H9 (cell line): ENCODE results near the gene SPAG6. TPM values are rescaled to one million over a fixed set of nuclear protein-coding genes. Genes with fewer than 3 reads are reported as not detected.
A peak's percentile ranks its signal among the peaks of the same experiment; 100 is the strongest.

Source experiments
- DNase-seq: peaks from one replicate; pipeline ENCODE4 v3.0.0-alpha.2; 2017
- H2AFZ ChIP-seq: one replicate; pipeline ENCODE4 v1.6.1; 2013; ENCODE audit warnings: mild to moderate bottlenecking, low read length, control low read depth, moderate library complexity
- H2AK5ac ChIP-seq: 2 replicates; pipeline ENCODE4 v1.6.1; 2013; ENCODE audit warnings: low read length, control low read depth, mixed read lengths; ENCODE audit not compliant: insufficient read length
- H2BK120ac ChIP-seq: one replicate; pipeline ENCODE4 v1.6.1; 2013; ENCODE audit warnings: low read depth, mild to moderate bottlenecking, low read length, control low read depth, inconsistent platforms; ENCODE audit not compliant: poor library complexity, severe bottlenecking
- H2BK12ac ChIP-seq: 2 replicates; pipeline ENCODE4 v1.6.1; 2013; ENCODE audit warnings: low read length, control low read depth, mixed read lengths, low read depth; ENCODE audit not compliant: insufficient read length
- H2BK15ac ChIP-seq: 2 replicates; pipeline ENCODE4 v1.6.1; 2013; ENCODE audit warnings: low read depth, low read length, control low read depth
- H2BK20ac ChIP-seq: one replicate; pipeline ENCODE4 v1.6.1; 2013; ENCODE audit warnings: low read depth, mild to moderate bottlenecking, low read length, control low read depth, inconsistent platforms; ENCODE audit not compliant: poor library complexity, severe bottlenecking
- H2BK5ac ChIP-seq: 2 replicates; pipeline ENCODE4 v1.6.1; 2013; ENCODE audit warnings: low read length, control low read depth, mixed read lengths; ENCODE audit not compliant: insufficient read length
- H3K14ac ChIP-seq: 2 replicates; pipeline ENCODE4 v1.6.1; 2013; ENCODE audit warnings: low read length, control low read depth; ENCODE audit not compliant: insufficient read depth
- H3K18ac ChIP-seq: 2 replicates; pipeline ENCODE4 v1.6.1; 2013; ENCODE audit warnings: low read depth, mild to moderate bottlenecking, mixed read lengths, low read length, control low read depth; ENCODE audit not compliant: insufficient read length
- H3K23ac ChIP-seq: 2 replicates; pipeline ENCODE4 v1.6.1; 2013; ENCODE audit warnings: low read length, control low read depth, mixed read lengths, low read depth; ENCODE audit not compliant: insufficient read length
- H3K23me2 ChIP-seq: 2 replicates; pipeline ENCODE4 v1.6.1; 2013; ENCODE audit warnings: low read depth, mild to moderate bottlenecking, mixed read lengths, low read length, control low read depth; ENCODE audit not compliant: insufficient read length, poor library complexity, severe bottlenecking
- H3K27ac ChIP-seq: 2 replicates; pipeline ENCODE4 v1.5.1; 2013; ENCODE audit warnings: low read length, control low read depth, mixed read lengths, low read depth; ENCODE audit not compliant: insufficient read length
- H3K27me3 ChIP-seq: 2 replicates; pipeline ENCODE4 v1.6.1; 2013; ENCODE audit warnings: low read length, control low read depth, inconsistent platforms; ENCODE audit not compliant: insufficient read depth
- H3K4ac ChIP-seq: 2 replicates; pipeline ENCODE4 v1.6.1; 2013; ENCODE audit warnings: low read depth, mild to moderate bottlenecking, control low read depth, inconsistent platforms, low read length, moderate library complexity
- H3K4me1 ChIP-seq: 2 replicates; pipeline ENCODE4 v1.6.1; 2013; ENCODE audit warnings: low read length, control low read depth, inconsistent platforms; ENCODE audit not compliant: insufficient read depth
- H3K4me2 ChIP-seq: 2 replicates; pipeline ENCODE4 v1.6.1; 2013; ENCODE audit warnings: low read length, control low read depth, mixed read lengths; ENCODE audit not compliant: insufficient read length, insufficient read depth
- H3K56ac ChIP-seq: 2 replicates; pipeline ENCODE4 v1.6.1; 2013; ENCODE audit warnings: low read depth, mild to moderate bottlenecking, mixed read lengths, low read length, control low read depth; ENCODE audit not compliant: insufficient read length
- H3K79me1 ChIP-seq: 2 replicates; pipeline ENCODE4 v1.6.1; 2013; ENCODE audit warnings: low read depth, mild to moderate bottlenecking, moderate library complexity, low read length, control low read depth, inconsistent platforms; ENCODE audit not compliant: insufficient read depth, poor library complexity, severe bottlenecking
- H3K79me2 ChIP-seq: 2 replicates; pipeline ENCODE4 v1.6.1; 2013; ENCODE audit warnings: low read length, control low read depth, inconsistent platforms; ENCODE audit not compliant: insufficient read depth
- H3K9ac ChIP-seq: 2 replicates; pipeline ENCODE4 v1.6.1; 2013; ENCODE audit warnings: low read length, control low read depth, mixed read lengths; ENCODE audit not compliant: insufficient read length; ENCODE audit errors: extremely low read depth
- H3K9me3 ChIP-seq: one replicate; pipeline ENCODE4 v1.6.1; 2013; ENCODE audit warnings: low read depth, low read length, inconsistent platforms; ENCODE audit not compliant: control insufficient read depth
- H3T11ph ChIP-seq: one replicate; pipeline ENCODE4 v1.6.1; 2013; ENCODE audit warnings: mild to moderate bottlenecking, low read length, control low read depth, inconsistent platforms
- H4K20me1 ChIP-seq: one replicate; pipeline ENCODE4 v1.6.1; 2013; ENCODE audit not compliant: control insufficient read depth, insufficient read length, insufficient read depth
- H4K5ac ChIP-seq: 2 replicates; pipeline ENCODE4 v1.6.1; 2013; ENCODE audit warnings: low read depth, mild to moderate bottlenecking, mixed read lengths, low read length, control low read depth; ENCODE audit not compliant: insufficient read length
- H4K8ac ChIP-seq: replicated peaks from 2 replicates; pipeline ENCODE4 v1.6.1; 2013; ENCODE audit warnings: low read length, control low read depth, mixed read lengths, low read depth; ENCODE audit not compliant: insufficient read length
- H4K91ac ChIP-seq: 2 replicates; pipeline ENCODE4 v1.6.1; 2013; ENCODE audit warnings: low read depth, mild to moderate bottlenecking, moderate library complexity, mixed read lengths, low read length, control low read depth; ENCODE audit not compliant: insufficient read length
- H3K27ac Mint-ChIP-seq, 3 experiments: 2 replicates in 2 of 3; 3 replicates in 1 of 3; pipeline ENCODE4 v1.8.0; 2020 to 2021; ENCODE audit warnings: mixed read lengths in 3 of 3, mild to moderate bottlenecking in 1 of 3, moderate library complexity in 1 of 3
- H3K27me3 Mint-ChIP-seq: 2 replicates; pipeline ENCODE4 v1.8.0; 2021; ENCODE audit warnings: low read depth, mild to moderate bottlenecking, moderate library complexity, mixed read lengths
- H3K36me3 Mint-ChIP-seq, 3 experiments: 2 replicates in 2 of 3; 3 replicates in 1 of 3; pipeline ENCODE4 v1.8.0; 2020 to 2021; ENCODE audit warnings: low read depth in 3 of 3, mixed read lengths in 3 of 3; ENCODE audit not compliant: insufficient read depth in 1 of 3
- H3K4me1 Mint-ChIP-seq, 2 experiments: 2 replicates each; pipeline ENCODE4 v1.8.0; 2020; ENCODE audit warnings: mixed read lengths in 2 of 2
- H3K4me3 Mint-ChIP-seq, 2 experiments: 2 replicates in 1 of 2; 3 replicates in 1 of 2; pipeline ENCODE4 v1.8.0; 2020 to 2021; ENCODE audit warnings: mild to moderate bottlenecking in 2 of 2, mixed read lengths in 2 of 2, moderate library complexity in 1 of 2
- H3K9me3 Mint-ChIP-seq, 2 experiments: 2 replicates in 1 of 2; 3 replicates in 1 of 2; pipeline ENCODE4 v1.8.0; 2020; ENCODE audit warnings: mild to moderate bottlenecking in 2 of 2, mixed read lengths in 2 of 2, moderate library complexity in 1 of 2
- CTCF ChIP-seq: fragments of 200-600 bp; sonication (generic); conservative IDR thresholded peaks from 3 replicates; pipeline ENCODE4 v1.8.0; 2021; ENCODE audit warnings: antibody characterized with exemption, mild to moderate bottlenecking
- WGBS: extraction: QIAGEN DNeasy Blood & Tissue Kit; methylation state at CpG from one replicate; pipeline ENCODE4 v1.1.7; 2013; ENCODE audit warnings: missing lambda C conversion rate, low lambda C conversion rate, mixed read lengths; ENCODE audit not compliant: insufficient read length; ENCODE audit errors: extremely low coverage; 5-methylcytosine and 5-hydroxymethylcytosine counted together
- total RNA-seq: library from RNA; stranded (reverse); gene quantifications from 2 replicates; pipeline ENCODE4 v1.2.1, GENCODE V29; 2021

SPAG6 gene
- total RNA-seq, 1 experiment from 2014 or later = 0.24 TPM

GRCh38 chr10:22316286-22317075, 28.8 kb upstream of the SPAG6 start, which contains the start of gene COMMD3:
TSS of gene COMMD3 (plus strand) at chr10:22316388. CDS start at chr10:22316418, 30 bp downstream.
- Histone ChIP-seq H4K91ac (no peak within 1 kb of the TSS), H2BK15ac (no peak within 1 kb of the TSS), H4K8ac (no peak within 1 kb of the TSS), H3K79me2 (no peaks in the 10 kb centered on the region), H3K56ac (no peak within 1 kb of the TSS), H2AFZ (no peak within 1 kb of the TSS), H3K23ac (no peak within 1 kb of the TSS), H3K27ac (no peak within 1 kb of the TSS), H4K20me1 (no peaks in the 10 kb centered on the region), H2BK120ac (no peak within 1 kb of the TSS), H3K4me2 (peak within 1 kb of the TSS; percentile 53), H2AK5ac (no peak within 1 kb of the TSS), H3K18ac (no peak within 1 kb of the TSS), H2BK12ac (no peak within 1 kb of the TSS), H3K79me1 (no peaks in the 10 kb centered on the region), H3K9ac (no peak within 1 kb of the TSS), H2BK5ac (no peak within 1 kb of the TSS), H3T11ph (no peak within 1 kb of the TSS), H3K4ac (no peak within 1 kb of the TSS), H3K9me3 (no peaks in the 10 kb centered on the region), H3K23me2 (peaks cover 6% of the 10 kb centered on the region), H4K5ac (no peak within 1 kb of the TSS), H2BK20ac (no peak within 1 kb of the TSS), H3K27me3 (peaks cover 33% of the 10 kb centered on the region; the same call in 1 of the 2 replicates), H3K14ac (0 out of 2 replicates have a peak within 1 kb of the TSS, but pooled peaks have one; percentile 54), H3K4me1 (no peaks in the 10 kb centered on the region)
- WGBS = no CpG with 5 or more reads among the region's 63 CpGs
- Mint-ChIP-seq H3K27me3 (peaks cover 83% of the 10 kb centered on the region), H3K9me3 (peaks cover 0 to 3% of the 10 kb centered on the region in 2 experiments; a peak in 3 of 5 replicates), H3K27ac (no peak within 1 kb of the TSS; a peak in 1 of 7 replicates), H3K36me3 (peaks cover 0 to 2% (median 0%) of the 10 kb centered on the region in 3 experiments; a peak in 1 of 7 replicates), H3K4me1 (peaks cover 18 to 36% of the 10 kb centered on the region in 2 experiments), H3K4me3 (peak within 1 kb of the TSS; percentile 73 to 85)
- no peak for TF ChIP-seq CTCF
- peak; percentile 77 for DNase-seq
